HepG2 (cell line): ENCODE measurements around the gene RGP1.

Experiments used
- ETV5 ChIP-seq: IDR thresholded peaks from 2 replicates; pipeline ENCODE4 v1.6.1; 2018; ENCODE audit warnings: missing biosample characterization, missing genetic modification reagents, inconsistent platforms, borderline replicate concordance
- IKZF1 ChIP-seq: fragments of 450-650 bp; IDR thresholded peaks from 2 replicates; pipeline ENCODE4 v1.7.1; 2016
- MATR3 ChIP-seq: sonication (generic); formaldehyde crosslinking; IDR thresholded peaks from 2 replicates; pipeline ENCODE4 v1.4.0; 2020; ENCODE audit warnings: missing genetic modification reagents
- NFYB ChIP-seq: sonication (generic); formaldehyde crosslinking; IDR thresholded peaks from 2 replicates; pipeline ENCODE4 v1.4.0; 2020; ENCODE audit warnings: missing genetic modification reagents
- NONO ChIP-seq, 2 experiments: fragments of 450-650 bp in 1 of 2; sonication (generic) in 1 of 2; formaldehyde crosslinking in 1 of 2; IDR thresholded peaks in 1 of 2; conservative IDR thresholded peaks in 1 of 2; 2 replicates each; pipeline versions ENCODE4 v1.6.1 to v1.8.0; 2017 to 2022; ENCODE audit warnings: mild to moderate bottlenecking in 1 of 2, missing genetic modification reagents in 1 of 2, moderate library complexity in 1 of 2
- PCBP1 ChIP-seq: fragments of 200-400 bp; formaldehyde crosslinking; IDR thresholded peaks from 2 replicates; pipeline ENCODE4 v1.6.1; 2017; ENCODE audit warnings: mild to moderate bottlenecking, low read depth, low read length, borderline replicate concordance
- RAD21 ChIP-seq: fragments of 450-650 bp; formaldehyde crosslinking; IDR thresholded peaks from 2 replicates; pipeline ENCODE4 v1.5.0; 2020; ENCODE audit warnings: mild to moderate bottlenecking
- SATB2 ChIP-seq: sonication (generic); formaldehyde crosslinking; IDR thresholded peaks from 2 replicates; pipeline ENCODE4 v1.5.0; 2020; ENCODE audit warnings: missing genetic modification reagents
- SMC3 ChIP-seq: IDR thresholded peaks from 2 replicates; pipeline ENCODE4 v1.6.1; 2011; ENCODE audit warnings: low read length, improper control_type of control experiment
- ZNF274 ChIP-seq: sonication (generic); formaldehyde crosslinking; IDR thresholded peaks from 2 replicates; pipeline ENCODE4 v1.5.1; 2020; ENCODE audit warnings: mild to moderate bottlenecking, missing genetic modification reagents
- ZSCAN20 ChIP-seq: sonication (generic); formaldehyde crosslinking; IDR thresholded peaks from 2 replicates; pipeline ENCODE4 v1.4.0; 2020; ENCODE audit warnings: missing genetic modification reagents, mild to moderate bottlenecking, borderline replicate concordance
- TF ChIP-seq, protein P1 (sequence below): sonication (generic); formaldehyde crosslinking; IDR thresholded peaks from 2 replicates; pipeline ENCODE4 v1.4.0; 2020; ENCODE audit warnings: missing genetic modification reagents
- TF ChIP-seq, protein P2 (sequence below): sonication (generic); formaldehyde crosslinking; IDR thresholded peaks from 2 replicates; pipeline ENCODE4 v1.5.1; 2020; ENCODE audit warnings: mild to moderate bottlenecking, missing genetic modification reagents, moderate library complexity
- TF ChIP-seq, protein P3 (sequence below): sonication (generic); formaldehyde crosslinking; IDR thresholded peaks from 2 replicates; pipeline ENCODE4 v1.5.0; 2020; ENCODE audit warnings: mild to moderate bottlenecking, missing genetic modification reagents, moderate library complexity

DNA sequence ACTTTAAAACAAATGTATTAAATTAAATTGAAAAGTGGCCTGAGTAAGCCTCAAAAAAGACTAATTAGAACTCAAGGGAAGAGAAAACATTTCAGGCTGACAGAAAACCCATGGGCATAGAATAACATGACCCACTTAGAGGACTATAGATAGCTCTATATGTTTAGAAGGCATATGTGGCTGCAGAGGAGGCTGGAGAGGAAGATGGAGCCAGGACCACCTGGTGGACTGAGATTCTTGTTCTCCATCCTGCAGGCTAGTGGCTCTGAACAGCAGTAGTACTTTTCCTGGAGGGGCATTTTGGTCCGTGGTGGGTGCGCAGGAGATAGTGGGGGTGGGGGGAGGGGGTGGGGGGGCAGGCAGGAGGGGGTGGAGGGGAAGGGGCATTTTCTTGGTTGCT, 32.0 kb downstream of the RGP1 start:
- TF ChIP-seq, protein P1, sequence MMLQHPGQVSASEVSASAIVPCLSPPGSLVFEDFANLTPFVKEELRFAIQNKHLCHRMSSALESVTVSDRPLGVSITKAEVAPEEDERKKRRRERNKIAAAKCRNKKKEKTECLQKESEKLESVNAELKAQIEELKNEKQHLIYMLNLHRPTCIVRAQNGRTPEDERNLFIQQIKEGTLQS (CRISPR knock-in tag): no peak
- TF ChIP-seq SATB2 (CRISPR knock-in tag): no peak
- TF ChIP-seq RAD21 (CRISPR knock-in tag): no peak
- TF ChIP-seq ZSCAN20 (CRISPR knock-in tag): no peak
- no peak for TF ChIP-seq ETV5
- no peak for TF ChIP-seq IKZF1
- no peak for TF ChIP-seq NONO (IDR thresholded peaks at IDR 0.05)
- TF ChIP-seq NONO (CRISPR knock-in tag; conservative IDR thresholded peaks at IDR 0.05): no peak
- TF ChIP-seq SMC3: no peak
- TF ChIP-seq, protein P2, sequence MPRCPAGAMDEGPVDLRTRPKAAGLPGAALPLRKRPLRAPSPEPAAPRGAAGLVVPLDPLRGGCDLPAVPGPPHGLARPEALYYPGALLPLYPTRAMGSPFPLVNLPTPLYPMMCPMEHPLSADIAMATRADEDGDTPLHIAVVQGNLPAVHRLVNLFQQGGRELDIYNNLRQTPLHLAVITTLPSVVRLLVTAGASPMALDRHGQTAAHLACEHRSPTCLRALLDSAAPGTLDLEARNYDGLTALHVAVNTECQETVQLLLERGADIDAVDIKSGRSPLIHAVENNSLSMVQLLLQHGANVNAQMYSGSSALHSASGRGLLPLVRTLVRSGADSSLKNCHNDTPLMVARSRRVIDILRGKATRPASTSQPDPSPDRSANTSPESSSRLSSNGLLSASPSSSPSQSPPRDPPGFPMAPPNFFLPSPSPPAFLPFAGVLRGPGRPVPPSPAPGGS (CRISPR knock-in tag): no peak
- TF ChIP-seq, protein P3, sequence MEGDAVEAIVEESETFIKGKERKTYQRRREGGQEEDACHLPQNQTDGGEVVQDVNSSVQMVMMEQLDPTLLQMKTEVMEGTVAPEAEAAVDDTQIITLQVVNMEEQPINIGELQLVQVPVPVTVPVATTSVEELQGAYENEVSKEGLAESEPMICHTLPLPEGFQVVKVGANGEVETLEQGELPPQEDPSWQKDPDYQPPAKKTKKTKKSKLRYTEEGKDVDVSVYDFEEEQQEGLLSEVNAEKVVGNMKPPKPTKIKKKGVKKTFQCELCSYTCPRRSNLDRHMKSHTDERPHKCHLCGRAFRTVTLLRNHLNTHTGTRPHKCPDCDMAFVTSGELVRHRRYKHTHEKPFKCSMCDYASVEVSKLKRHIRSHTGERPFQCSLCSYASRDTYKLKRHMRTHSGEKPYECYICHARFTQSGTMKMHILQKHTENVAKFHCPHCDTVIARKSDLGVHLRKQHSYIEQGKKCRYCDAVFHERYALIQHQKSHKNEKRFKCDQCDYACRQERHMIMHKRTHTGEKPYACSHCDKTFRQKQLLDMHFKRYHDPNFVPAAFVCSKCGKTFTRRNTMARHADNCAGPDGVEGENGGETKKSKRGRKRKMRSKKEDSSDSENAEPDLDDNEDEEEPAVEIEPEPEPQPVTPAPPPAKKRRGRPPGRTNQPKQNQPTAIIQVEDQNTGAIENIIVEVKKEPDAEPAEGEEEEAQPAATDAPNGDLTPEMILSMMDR: no peak
- no peak for TF ChIP-seq MATR3 (CRISPR knock-in tag)
- TF ChIP-seq NFYB: no peak
- no peak for TF ChIP-seq ZNF274 (CRISPR knock-in tag)
- TF ChIP-seq PCBP1: no peak
